Activated T-cell treated with anti-CD3 and anti-CD28 coated beads for 4 hours (primary cell): ENCODE measurements around the gene LRRC8A.
"Not testable (repeated sequence)": the region's sequence is repeated elsewhere in the genome, so short reads cannot be mapped to it uniquely, and the experiment has no call there.

Source experiments
- DNase-seq: peaks from one replicate; pipeline ENCODE4 v3.0.0-alpha.2; 2020

LRRC8A gene

DNA sequence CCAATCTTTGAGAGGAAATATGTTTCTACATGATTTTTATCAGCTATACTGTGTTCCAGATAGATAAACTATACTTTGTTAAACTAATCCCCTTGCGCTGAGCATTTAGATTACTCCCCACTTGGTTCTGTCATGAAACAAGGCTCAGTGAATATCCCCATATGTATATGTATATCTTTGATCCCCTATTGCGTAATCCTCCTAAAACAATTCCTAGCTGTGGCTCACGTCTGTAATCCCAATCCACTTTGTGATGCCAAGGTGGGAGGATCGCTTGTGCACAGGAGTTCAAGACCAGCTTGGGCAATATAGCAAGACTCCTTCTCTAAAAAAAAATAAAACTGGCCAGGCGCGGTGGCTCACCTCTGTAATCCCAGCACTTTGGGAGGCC is 41.6 kb downstream of the LRRC8A start:
- DNase-seq: no peak

DNA sequence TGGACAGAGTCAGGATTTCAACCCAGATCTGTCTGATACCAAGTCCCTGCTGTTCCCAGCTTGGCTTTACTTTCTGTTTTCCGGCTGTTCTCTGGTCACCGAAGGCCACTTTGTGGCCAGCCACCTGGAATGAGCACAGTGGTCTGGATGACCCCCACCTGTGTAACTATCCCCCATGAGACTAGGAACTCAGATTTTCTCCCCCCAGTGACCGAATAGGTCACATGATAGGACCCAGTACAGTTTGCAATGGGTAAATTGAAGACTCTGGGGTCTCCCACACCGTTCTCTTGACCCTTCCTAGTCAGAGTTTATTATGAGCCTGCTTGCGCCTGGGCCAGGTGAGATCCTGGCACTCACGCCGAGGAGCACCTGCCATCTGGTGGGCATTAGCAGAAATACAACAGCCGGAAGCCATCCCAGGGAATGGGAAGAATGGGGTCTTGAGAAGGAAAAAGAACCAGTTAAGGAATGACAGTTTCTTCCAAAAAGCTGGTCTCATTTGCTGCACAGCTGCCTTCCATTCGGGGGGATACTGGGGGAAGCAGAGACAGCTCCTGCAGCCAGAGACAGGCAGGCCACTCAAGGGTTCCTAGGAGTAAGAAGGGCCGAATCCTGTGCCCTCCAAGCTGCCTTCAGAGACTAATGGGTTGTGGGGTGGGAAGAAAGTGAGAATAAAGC is 45.9 kb downstream of the LRRC8A start:
- DNase-seq: peak; percentile 42

DNA sequence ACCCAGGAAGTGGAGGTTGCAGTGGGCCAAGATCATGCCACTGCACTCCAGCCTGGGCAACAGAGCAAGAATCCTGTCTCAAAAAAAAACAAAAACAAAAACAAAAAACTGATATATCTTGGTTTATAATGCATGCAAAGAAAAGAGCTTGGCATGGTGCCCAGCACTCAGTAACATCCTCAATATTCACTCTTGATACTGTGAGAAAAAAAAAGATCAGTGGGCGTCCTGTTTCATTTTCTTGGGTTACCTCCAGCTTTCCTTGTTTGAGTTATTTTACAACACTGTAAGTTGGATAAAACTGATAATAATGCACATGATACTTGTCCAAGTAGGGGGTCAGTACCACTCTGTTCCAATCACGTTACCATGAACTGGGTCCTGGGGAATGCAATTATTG is 46.7 kb downstream of the LRRC8A start:
- DNase-seq: no peak

DNA sequence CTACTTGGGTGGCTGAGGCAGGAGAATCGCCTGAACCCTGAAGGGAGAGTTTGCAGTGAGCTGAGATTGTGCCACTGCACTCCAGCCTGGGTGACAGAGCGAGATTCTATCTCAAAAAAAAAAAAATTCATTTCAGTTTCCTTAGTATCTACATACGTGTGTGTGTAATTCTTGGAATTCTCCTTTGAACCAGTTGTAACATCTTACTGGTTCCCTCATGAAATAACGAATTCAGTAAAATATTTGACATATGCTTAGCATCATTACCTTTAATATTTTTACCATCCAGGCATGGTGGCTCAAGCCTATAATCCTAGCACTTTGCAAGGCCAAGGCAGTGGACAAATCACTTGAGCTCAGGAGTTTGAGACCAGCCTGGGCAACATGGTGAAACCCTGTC is 47.6 kb downstream of the LRRC8A start:
- DNase-seq: no peak

DNA sequence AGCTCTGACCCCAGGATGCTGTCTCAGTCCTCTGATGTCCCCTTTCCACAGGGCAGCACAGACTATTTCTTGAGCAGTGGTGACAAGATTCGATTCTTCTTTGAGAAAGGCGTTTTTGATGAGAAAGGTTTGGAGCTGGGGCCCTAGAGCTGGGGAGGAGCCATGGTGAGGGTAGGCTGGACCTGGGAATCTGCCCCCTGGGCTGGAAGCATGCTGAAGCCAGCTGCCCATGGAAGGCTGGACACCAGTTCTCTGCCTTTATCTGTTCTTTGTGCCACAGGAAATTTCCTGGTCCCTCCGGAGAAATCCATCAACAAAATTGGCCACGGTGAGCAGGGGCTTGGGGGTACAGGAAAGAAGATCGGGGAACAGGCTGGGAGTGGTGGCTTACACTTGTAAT is 51.8 kb downstream of the LRRC8A start:
- no peak for DNase-seq

DNA sequence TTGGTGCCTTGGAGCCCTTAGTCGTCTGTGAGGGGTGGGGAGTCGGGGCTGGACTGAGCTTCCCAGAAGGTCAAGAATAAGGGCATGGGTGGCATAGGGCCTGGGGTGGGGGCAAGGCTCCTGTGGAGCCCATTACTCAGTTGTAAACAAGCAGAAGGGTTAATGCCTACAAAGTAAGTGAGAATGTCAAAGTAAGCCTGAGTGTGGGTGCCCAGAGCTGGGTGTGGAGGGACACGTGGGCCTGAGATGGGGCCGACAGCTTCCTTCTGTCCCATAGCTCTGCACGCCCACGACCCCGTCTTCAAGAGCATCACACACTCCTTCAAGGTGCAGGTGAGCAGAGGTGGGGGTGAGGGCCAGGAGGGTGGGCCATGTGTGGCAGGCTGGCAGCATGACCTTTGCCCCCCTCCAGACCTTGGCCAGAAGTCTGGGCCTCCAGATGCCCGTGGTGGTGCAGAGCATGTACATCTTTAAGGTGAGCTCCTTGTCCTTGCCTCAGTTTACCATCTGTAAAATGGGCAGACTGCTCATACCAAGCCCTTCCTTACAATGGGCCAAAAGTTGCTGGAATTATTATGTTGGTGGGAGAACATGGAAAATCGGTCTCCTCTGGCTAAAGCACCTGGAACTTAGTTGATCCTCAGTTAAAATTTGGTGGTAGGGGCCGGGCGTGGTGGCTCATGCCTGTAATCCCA is 54.4 kb downstream of the LRRC8A start:
- no peak for DNase-seq

DNA sequence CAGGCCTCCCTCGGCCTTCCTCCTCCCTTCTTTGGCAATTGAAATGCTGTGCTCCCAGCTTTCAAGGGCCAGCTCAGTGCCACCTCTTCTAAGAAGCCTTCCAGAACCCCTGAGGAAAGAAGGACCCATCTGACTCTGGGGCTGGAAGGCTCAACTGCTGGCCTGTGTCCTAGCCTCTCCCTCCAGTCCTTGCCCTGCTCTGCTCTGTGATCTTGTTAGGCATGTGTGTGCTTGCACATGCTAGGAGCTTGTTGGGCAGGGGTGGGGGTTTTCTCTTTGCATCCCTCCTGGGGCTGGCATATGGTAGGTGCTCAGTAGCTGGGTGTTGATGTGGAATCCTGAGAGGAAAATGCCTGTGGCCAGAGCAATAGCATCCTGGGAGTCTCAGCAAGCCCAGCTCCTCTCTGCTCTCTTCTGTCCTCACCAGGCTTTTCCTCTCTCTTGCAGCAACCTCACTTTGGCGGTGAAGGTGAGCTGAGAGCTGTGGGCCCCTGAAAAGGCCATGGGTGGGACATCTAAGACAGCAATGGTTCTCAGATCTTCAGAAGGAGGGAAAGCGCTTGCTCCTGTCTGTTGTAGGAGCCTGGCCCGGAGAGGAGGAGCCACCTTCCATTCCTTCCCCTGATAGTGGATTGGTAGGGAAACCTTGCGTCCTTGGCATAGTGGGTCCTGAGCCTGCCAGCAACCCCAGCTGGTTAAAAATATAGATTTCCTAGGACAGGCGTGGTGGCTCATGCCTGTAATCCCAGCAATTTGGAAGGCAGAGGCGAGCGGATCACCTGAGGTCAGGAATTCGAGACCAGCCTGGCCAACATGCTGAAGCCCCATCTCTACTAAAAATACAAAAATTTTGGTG is 55.6 kb downstream of the LRRC8A start:
- no peak for DNase-seq

DNA sequence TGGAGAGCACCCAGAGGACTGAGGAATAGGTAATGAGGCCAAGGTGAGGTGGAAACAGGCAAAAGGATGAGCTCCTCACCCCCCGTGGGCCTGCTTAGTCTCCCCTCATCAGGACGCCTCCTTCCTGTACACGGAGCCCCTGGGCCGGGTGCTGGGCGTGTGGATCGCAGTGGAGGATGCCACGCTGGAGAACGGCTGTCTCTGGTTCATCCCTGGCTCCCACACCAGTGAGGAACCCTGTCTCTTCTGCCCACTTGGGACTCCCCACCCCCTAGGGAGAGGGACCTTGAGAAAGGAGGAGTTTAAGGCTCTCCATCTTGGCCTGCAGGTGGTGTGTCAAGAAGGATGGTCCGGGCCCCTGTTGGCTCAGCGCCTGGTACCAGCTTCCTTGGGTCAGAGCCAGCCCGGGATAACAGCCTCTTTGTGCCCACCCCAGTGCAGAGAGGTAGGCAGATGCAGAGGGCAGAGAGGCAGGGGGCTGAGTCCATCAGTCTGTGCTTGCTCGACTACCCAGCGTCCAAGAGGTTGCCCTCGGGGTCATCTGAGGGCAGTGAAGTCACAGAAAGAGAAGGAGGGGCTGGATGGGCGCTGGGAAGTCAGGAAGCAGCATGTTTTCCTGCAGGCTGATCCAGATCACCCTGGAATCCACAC is 58.5 kb downstream of the LRRC8A start:
- no peak for DNase-seq

DNA sequence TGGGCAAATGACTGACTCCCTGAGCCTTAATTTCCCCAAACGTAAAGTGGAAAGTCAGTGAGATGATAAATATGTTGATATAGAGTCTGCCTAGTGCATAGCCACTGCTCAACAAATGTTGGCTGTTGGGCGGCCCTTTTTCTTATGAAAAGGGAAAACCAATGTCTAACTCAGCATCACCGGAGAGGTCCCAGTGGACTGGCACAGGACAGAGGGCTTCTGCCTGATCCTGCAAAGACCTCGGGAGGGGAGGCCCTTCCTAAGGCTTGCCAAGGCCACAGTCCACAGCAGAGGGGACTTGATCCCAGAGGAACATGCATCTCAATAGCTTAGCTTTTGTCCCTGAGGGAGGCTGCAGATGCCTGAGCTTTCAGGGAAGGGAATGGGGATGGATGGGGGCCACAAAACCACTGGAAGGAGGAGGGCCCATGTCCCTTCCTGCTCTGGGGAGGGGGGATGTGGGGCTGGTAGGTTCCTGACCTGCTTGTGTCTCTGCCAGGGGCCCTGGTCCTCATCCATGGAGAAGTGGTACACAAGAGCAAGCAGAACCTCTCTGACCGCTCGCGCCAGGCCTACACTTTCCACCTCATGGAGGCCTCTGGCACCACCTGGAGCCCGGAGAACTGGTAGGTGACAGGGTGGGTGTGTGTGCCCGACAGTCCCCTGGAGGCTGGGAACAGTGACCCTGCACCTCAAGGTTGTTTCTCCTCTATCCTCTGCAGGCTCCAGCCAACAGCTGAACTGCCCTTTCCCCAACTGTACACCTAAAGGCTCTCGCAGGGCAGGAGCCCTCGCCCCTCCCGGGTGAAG is 59.2 kb downstream of the LRRC8A start:
- DNase-seq: no peak

DNA sequence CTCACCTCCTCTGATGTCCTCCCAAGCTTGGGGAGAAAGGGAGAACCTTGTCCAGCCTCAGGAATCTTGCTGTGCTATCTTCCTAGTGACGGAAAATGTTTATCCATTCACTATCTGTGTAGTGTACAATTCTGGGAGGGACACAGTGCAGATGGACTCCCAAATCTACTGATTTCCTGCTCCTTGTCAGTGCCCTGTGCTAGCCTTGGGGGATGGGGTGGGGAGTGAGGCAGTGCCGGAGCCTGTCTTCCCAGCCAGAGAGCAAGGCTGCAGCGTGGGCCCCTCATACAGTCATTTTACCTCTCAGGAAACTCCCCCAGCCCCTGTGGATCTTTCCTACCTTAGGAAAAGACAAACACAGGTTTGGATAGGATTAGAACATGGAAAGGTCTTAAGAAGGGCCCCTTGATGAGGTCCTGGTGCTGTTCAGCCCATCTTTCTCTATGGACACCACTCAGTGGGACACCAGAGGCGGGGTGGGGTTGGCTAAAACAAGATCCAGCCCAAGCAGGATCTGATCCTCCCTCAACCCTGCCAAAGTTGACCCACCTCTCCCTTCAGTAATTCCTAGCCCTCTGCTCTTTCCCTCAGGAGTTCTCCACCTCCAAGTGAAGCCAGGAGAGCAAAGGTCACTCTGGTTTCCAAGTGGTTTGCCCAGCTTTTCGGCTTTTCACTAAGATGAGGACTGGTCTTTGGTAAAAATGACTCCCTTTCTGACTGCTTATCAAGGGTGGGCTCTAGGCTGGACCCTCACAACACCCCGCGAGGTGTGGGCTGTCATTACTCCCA is 62.1 kb downstream of the LRRC8A start:
- no peak for DNase-seq

DNA sequence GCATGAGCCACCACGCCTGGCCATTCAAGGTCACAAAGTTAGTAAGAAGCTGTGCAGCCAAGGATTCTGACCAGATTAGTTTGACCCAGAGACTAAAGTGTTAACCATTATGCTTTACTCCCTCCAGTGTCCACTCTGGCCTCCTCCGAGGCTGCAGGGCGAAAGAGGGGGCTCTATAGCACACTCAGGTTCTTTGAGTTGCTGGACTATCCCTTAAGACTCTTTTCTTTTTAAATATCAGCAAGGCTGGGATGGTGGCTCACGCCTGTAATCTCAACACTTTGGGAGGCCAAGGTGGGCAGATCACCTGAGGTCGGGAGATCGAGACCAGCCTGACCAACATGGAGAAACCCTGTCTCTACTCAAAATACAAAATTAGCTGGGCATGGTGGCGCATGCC is 63.0 kb downstream of the LRRC8A start:
- not testable (repeated sequence) for DNase-seq

DNA sequence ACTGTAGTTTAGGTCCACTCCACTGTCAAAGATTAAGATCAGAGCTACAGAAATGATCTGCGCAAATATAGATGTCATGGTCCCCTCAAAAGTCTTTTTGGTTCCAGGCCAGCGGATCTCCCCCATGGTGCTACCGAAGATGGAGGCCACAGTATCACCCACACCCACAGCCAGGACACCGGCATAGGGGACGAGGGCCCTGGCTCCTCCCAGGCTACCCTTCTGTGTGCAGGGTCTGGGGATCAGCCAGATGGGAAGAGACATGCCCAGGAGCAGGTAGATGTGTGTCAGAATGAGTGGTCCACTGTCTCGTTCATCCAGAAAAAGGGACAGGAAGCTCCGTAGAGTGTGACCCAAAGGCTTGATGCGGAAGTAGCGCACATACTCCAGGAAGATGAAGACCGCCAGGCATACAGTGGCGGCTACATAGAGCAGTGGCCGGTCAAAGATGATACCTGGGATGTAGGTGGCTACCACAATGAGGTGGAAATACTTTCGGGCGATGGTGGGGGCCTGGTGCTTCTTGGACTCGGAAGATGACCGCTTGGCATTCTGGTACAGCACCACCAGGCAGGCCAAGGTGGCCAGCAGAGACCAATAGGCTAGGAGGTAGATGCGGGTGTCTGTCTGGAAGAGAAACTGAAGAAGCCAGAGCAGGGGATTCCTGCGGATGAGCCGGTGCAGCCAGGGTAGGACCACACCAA is 64.0 kb downstream of the LRRC8A start:
- DNase-seq: no peak

DNA sequence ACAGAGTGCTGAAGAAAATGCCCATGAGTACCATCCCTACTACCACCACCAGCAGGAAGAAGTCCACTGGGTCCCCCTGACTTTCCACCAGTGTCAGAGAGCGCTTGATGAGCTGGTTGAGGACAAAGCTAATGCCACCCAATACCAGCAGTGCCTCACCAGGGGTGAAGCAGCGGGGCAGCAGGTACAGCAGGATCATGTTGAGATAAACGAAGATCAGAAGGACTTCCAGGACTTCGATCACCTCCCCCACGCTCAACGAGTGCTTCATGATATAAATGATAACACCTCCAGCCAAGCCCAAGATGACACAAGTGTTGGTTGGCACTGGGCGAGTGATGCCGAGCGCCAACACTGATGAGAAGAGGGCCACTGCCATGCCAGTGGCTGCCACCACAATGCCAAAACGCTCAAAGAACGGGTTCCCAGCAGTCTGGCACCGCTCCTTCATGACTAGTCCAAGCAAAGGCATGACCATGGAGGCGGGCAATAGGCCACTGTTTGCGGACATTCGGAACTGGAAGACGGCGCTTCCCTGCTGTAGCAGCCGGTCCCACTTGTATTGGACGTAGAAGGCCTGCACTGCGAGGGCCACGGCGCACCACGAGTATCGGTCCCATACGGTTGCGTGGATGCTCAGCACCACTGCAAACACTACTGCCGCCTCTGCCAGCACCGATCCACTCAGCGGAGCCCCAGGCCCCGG is 64.8 kb downstream of the LRRC8A start:
- DNase-seq: no peak

DNA sequence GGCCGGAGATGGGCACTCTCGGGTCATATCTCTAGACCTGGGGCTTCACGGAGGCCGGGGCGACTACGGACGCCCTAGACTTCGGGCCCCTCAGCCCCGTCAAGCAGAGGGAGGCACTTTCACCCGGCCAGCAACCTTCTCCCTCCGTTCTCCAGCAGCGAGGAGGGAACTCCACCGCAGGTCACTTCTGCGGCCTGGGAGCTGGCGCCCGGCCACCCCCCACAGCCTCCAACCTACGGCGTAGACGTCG is 65.3 kb downstream of the LRRC8A start:
- no peak for DNase-seq

DNA sequence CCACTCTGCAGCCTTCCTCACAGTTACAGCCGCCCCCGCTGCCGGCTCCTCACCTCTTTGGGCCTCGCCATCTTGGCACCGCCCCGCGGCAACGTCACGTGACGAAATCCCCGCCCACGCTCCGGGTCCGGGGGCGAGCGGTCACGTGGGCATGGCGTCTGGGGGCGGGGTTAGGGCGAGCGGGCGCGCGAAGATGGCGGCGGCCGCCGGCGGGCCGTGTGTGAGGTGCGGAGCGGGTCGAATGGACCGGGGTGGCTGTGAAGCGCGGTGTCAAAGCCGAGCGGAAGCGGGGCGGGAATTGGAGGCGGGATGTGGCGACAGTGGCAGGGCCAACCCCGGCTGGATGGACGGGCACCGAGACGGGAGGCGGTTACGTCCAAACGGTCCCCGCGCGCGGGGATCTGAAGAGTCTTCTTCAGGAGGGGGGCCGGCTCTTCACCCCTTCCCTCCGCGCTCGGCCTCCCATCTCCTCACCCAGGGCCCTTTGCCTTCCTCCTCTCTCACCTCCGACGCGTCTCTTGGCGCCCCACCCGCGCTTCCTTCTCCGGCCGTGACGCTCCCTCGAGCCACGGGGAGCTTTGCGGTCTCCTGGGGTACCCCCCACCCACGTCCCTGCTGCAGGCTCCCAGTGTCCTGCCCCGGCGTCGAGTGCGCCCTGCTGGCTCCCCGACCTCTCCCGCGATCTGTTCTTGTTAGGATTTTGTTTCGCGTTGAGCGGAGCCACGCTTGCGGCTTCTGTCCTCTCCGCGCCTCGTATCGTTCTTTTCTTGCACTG is 65.8 kb downstream of the LRRC8A start, which contains the start of the genes DOLK and NUP188:
DOLK (minus strand) TSS at position 77 of the 775 bp plus-strand sequence. CDS start 300 bp downstream, outside the sequence.
NUP188 (plus strand) TSS at position 173 of the 775 bp plus-strand sequence; CDS start at position 194, 21 bp downstream.
- DNase-seq: peak; percentile 100

DNA sequence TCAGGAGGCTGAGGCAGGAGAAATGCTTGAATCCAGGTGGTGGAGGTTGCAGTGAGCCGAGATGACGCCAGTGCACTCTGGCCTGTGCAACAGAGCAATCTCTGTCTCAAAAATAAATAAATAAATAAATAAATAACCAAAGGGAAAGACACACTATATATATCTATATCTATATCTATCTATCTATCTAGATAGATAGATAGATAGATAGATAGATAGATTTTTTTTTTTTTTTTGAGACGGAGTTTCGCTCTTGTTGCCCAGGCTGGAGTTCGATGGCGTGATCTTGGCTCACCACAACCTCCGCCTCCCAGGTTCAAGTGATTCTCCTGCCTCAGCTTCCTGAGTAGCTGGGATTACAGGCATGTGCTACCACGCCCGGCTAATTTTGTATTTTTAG is 79.5 kb downstream of the LRRC8A start:
- DNase-seq: not testable (repeated sequence)
